ENCODE measurements around the gene SCAF11. TPM values are rescaled to one million over a fixed set of nuclear protein-coding genes. Genes with fewer than 3 reads are reported as not detected.

The SCAF11 gene
- total and polyA plus RNA-seq, 2 experiments from 2014 or later, result 77.0 to 84.8 TPM

DNA sequence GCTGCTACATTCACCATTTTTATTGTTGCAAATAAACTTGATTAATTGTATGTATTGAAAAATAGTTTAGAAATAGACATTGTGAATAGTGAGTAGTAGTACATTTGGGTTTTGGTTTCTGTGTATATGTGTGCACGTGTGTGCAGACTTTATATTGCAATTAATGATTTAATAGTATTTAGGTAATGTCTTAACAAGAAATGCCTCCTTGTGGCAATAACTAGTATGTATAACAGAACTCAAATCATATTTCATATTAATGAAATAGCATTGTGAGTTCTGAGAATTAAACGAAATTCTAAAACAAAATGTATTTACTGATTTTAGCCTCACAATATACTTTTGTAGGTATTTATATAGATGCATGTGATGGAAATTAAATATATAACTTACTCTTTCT lies 100.1 kb downstream of the SCAF11 start:
- no peaks in the 10 kb centered on the region for H3K79me2 ChIP-seq (replicated peaks; ENCODE audit: insufficient read depth)
- Mint-ChIP-seq H3K36me3 (ENCODE audit: low read depth) (peaks cover 41% of the 10 kb centered on the region), H3K4me1 (peaks cover 12% of the 10 kb centered on the region; the same call in 2 of the 3 replicates), H3K27me3 (ENCODE audit: insufficient read depth, low read depth, poor library complexity) (peaks cover 3% of the 10 kb centered on the region), H3K9me3 (peaks cover 10% of the 10 kb centered on the region; the same call in 1 of the 3 replicates), H3K4me3 (no peak overlapping the region), H3K27ac (no peak overlapping the region)
- no peak for ATAC-seq
- no peaks in the 10 kb centered on the region for H3K9me2 ChIP-seq (ENCODE audit: insufficient read depth)
- H3K4me2 ChIP-seq, result no peak overlapping the region
- H3K36me3 ChIP-seq (ENCODE audit: insufficient read depth), result peaks cover 7% of the 10 kb centered on the region; the same call in 1 of the 2 replicates
- no peak overlapping the region for H3K4me3 ChIP-seq
- H3K27me3 ChIP-seq (ENCODE audit: insufficient read depth), result no peaks in the 10 kb centered on the region
- H3F3A ChIP-seq (replicated peaks; ENCODE audit: low read depth), result no peaks in the 10 kb centered on the region
- no peak overlapping the region for H3K27ac ChIP-seq (ENCODE audit: low read depth)
- peaks cover 4% of the 10 kb centered on the region; the same call in 1 of the 2 replicates for H3K4me1 ChIP-seq (ENCODE audit: insufficient read depth)
- H2AFZ ChIP-seq, result no peak overlapping the region
- no peak for TF ChIP-seq EZH2 (IDR thresholded peaks at IDR 0.05; ENCODE audit: low read depth, unreplicated experiment)
- TF ChIP-seq, protein P1, sequence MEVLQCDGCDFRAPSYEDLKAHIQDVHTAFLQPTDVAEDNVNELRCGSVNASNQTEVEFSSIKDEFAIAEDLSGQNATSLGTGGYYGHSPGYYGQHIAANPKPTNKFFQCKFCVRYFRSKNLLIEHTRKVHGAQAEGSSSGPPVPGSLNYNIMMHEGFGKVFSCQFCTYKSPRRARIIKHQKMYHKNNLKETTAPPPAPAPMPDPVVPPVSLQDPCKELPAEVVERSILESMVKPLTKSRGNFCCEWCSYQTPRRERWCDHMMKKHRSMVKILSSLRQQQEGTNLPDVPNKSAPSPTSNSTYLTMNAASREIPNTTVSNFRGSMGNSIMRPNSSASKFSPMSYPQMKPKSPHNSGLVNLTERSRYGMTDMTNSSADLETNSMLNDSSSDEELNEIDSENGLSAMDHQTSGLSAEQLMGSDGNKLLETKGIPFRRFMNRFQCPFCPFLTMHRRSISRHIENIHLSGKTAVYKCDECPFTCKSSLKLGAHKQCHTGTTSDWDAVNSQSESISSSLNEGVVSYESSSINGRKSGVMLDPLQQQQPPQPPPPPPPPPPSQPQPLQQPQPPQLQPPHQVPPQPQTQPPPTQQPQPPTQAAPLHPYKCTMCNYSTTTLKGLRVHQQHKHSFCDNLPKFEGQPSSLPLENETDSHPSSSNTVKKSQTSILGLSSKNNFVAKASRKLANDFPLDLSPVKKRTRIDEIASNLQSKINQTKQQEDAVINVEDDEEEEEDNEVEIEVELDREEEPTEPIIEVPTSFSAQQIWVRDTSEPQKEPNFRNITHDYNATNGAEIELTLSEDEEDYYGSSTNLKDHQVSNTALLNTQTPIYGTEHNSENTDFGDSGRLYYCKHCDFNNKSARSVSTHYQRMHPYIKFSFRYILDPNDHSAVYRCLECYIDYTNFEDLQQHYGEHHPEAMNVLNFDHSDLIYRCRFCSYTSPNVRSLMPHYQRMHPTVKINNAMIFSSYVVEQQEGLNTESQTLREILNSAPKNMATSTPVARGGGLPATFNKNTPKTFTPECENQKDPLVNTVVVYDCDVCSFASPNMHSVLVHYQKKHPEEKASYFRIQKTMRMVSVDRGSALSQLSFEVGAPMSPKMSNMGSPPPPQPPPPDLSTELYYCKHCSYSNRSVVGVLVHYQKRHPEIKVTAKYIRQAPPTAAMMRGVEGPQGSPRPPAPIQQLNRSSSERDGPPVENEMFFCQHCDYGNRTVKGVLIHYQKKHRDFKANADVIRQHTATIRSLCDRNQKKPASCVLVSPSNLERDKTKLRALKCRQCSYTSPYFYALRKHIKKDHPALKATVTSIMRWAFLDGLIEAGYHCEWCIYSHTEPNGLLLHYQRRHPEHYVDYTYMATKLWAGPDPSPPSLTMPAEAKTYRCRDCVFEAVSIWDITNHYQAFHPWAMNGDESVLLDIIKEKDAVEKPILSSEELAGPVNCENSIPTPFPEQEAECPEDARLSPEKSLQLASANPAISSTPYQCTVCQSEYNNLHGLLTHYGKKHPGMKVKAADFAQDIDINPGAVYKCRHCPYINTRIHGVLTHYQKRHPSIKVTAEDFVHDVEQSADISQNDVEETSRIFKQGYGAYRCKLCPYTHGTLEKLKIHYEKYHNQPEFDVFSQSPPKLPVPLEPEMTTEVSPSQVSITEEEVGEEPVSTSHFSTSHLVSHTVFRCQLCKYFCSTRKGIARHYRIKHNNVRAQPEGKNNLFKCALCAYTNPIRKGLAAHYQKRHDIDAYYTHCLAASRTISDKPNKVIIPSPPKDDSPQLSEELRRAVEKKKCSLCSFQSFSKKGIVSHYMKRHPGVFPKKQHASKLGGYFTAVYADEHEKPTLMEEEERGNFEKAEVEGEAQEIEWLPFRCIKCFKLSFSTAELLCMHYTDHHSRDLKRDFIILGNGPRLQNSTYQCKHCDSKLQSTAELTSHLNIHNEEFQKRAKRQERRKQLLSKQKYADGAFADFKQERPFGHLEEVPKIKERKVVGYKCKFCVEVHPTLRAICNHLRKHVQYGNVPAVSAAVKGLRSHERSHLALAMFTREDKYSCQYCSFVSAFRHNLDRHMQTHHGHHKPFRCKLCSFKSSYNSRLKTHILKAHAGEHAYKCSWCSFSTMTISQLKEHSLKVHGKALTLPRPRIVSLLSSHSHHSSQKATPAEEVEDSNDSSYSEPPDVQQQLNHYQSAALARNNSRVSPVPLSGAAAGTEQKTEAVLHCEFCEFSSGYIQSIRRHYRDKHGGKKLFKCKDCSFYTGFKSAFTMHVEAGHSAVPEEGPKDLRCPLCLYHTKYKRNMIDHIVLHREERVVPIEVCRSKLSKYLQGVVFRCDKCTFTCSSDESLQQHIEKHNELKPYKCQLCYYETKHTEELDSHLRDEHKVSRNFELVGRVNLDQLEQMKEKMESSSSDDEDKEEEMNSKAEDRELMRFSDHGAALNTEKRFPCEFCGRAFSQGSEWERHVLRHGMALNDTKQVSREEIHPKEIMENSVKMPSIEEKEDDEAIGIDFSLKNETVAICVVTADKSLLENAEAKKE (CRISPR knock-in tag; IDR thresholded peaks at IDR 0.05), result no peak
- TF ChIP-seq, protein P2, sequence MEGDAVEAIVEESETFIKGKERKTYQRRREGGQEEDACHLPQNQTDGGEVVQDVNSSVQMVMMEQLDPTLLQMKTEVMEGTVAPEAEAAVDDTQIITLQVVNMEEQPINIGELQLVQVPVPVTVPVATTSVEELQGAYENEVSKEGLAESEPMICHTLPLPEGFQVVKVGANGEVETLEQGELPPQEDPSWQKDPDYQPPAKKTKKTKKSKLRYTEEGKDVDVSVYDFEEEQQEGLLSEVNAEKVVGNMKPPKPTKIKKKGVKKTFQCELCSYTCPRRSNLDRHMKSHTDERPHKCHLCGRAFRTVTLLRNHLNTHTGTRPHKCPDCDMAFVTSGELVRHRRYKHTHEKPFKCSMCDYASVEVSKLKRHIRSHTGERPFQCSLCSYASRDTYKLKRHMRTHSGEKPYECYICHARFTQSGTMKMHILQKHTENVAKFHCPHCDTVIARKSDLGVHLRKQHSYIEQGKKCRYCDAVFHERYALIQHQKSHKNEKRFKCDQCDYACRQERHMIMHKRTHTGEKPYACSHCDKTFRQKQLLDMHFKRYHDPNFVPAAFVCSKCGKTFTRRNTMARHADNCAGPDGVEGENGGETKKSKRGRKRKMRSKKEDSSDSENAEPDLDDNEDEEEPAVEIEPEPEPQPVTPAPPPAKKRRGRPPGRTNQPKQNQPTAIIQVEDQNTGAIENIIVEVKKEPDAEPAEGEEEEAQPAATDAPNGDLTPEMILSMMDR (conservative IDR thresholded peaks at IDR 0.05; ENCODE audit: low read depth in 2 of 2), result no peak
- no peak for TF ChIP-seq POLR2AphosphoS5 (IDR thresholded peaks at IDR 0.05; ENCODE audit: low read depth)
- TF ChIP-seq CREB1 (CRISPR knock-in tag; IDR thresholded peaks at IDR 0.05; ENCODE audit: low read depth), result no peak
- TF ChIP-seq ZNF331 (CRISPR knock-in tag; IDR thresholded peaks at IDR 0.05; ENCODE audit: low read depth), result no peak
- TF ChIP-seq, protein P3, sequence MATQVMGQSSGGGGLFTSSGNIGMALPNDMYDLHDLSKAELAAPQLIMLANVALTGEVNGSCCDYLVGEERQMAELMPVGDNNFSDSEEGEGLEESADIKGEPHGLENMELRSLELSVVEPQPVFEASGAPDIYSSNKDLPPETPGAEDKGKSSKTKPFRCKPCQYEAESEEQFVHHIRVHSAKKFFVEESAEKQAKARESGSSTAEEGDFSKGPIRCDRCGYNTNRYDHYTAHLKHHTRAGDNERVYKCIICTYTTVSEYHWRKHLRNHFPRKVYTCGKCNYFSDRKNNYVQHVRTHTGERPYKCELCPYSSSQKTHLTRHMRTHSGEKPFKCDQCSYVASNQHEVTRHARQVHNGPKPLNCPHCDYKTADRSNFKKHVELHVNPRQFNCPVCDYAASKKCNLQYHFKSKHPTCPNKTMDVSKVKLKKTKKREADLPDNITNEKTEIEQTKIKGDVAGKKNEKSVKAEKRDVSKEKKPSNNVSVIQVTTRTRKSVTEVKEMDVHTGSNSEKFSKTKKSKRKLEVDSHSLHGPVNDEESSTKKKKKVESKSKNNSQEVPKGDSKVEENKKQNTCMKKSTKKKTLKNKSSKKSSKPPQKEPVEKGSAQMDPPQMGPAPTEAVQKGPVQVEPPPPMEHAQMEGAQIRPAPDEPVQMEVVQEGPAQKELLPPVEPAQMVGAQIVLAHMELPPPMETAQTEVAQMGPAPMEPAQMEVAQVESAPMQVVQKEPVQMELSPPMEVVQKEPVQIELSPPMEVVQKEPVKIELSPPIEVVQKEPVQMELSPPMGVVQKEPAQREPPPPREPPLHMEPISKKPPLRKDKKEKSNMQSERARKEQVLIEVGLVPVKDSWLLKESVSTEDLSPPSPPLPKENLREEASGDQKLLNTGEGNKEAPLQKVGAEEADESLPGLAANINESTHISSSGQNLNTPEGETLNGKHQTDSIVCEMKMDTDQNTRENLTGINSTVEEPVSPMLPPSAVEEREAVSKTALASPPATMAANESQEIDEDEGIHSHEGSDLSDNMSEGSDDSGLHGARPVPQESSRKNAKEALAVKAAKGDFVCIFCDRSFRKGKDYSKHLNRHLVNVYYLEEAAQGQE (IDR thresholded peaks at IDR 0.05; ENCODE audit: unreplicated experiment), result no peak
- TF ChIP-seq NANOG (IDR thresholded peaks at IDR 0.05; ENCODE audit: borderline replicate concordance), result no peak
- TF ChIP-seq, protein P4, sequence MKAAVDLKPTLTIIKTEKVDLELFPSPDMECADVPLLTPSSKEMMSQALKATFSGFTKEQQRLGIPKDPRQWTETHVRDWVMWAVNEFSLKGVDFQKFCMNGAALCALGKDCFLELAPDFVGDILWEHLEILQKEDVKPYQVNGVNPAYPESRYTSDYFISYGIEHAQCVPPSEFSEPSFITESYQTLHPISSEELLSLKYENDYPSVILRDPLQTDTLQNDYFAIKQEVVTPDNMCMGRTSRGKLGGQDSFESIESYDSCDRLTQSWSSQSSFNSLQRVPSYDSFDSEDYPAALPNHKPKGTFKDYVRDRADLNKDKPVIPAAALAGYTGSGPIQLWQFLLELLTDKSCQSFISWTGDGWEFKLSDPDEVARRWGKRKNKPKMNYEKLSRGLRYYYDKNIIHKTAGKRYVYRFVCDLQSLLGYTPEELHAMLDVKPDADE (IDR thresholded peaks at IDR 0.05), result no peak
- no peak for TF ChIP-seq EZH2phosphoT487 (IDR thresholded peaks at IDR 0.05; ENCODE audit: unreplicated experiment)
- TF ChIP-seq STAT1 (IDR thresholded peaks at IDR 0.05; ENCODE audit: unreplicated experiment), result no peak
- no peak for TF ChIP-seq JUNB (IDR thresholded peaks at IDR 0.05; ENCODE audit: unreplicated experiment)
- no peak for TF ChIP-seq ZNF114 (CRISPR knock-in tag; IDR thresholded peaks at IDR 0.05)
- H4K20me1 ChIP-seq (replicated peaks; ENCODE audit: insufficient read depth), result no peaks in the 10 kb centered on the region
- DNase-seq (ENCODE audit: low spot score), result no peak
